Gastroesophageal sphincter (tissue), 4 donors: ENCODE data around the gene SCO2. TPM values are rescaled to one million over a fixed set of nuclear protein-coding genes. Genes with fewer than 3 reads are reported as not detected.

Source experiments
- ATAC-seq: fragments of 150-250 bp; one replicate; pipeline ENCODE4 v1.9.1; 2016; ENCODE audit warnings: mild to moderate bottlenecking, moderate library complexity
- H3K27ac ChIP-seq, 4 donors: fragments of 200-600 bp; sonication (generic) in 3 of 4; 1 replicate in 3 of 4; 2 replicates in 1 of 4; pipeline ENCODE4 v1.5.1; 2016 to 2019
- H3K27me3 ChIP-seq: fragments of 200-600 bp; sonication (generic); one replicate; pipeline ENCODE4 v1.5.1; 2019
- H3K36me3 ChIP-seq, 2 donors: fragments of 200-600 bp; sonication (generic); one replicate each; pipeline ENCODE4 v1.5.1; 2019; ENCODE audit warnings: control low read depth in 1 of 2
- H3K4me1 ChIP-seq, 3 donors: fragments of 200-600 bp; sonication (generic); 1 replicate in 2 of 3; 2 replicates in 1 of 3; pipeline ENCODE4 v1.5.1; 2016 to 2019; ENCODE audit warnings: control low read depth in 2 of 3
- H3K4me3 ChIP-seq, 2 donors: fragments of 200-600 bp; sonication (generic); one replicate each; pipeline ENCODE4 v1.5.1; 2019; ENCODE audit warnings: mild to moderate bottlenecking in 1 of 2, moderate library complexity in 1 of 2
- H3K9me3 ChIP-seq, 3 donors: fragments of 200-600 bp; sonication (generic); one replicate each; pipeline ENCODE4 v1.5.1; 2017 to 2019; ENCODE audit warnings: control low read depth in 2 of 3
- CTCF ChIP-seq, 4 experiments: fragments of 200-600 bp in 2 of 4; fragments of 450-650 bp in 2 of 4; sonication (generic) in 1 of 4; IDR thresholded peaks; one replicate each; pipeline ENCODE4 v1.5.1; 2017 to 2019; ENCODE audit warnings: antibody characterized with exemption in 4 of 4, mild to moderate bottlenecking in 2 of 4, moderate library complexity in 2 of 4
- EP300 ChIP-seq: sonication (generic); formaldehyde crosslinking; IDR thresholded peaks from one replicate; pipeline ENCODE4 v1.6.1; 2017; ENCODE audit warnings: antibody characterized with exemption, mild to moderate bottlenecking
- POLR2A ChIP-seq, 2 donors: fragments of 450-650 bp; IDR thresholded peaks; one replicate each; pipeline ENCODE4 v1.6.1; 2017; ENCODE audit warnings: antibody characterized with exemption in 2 of 2, mild to moderate bottlenecking in 2 of 2, moderate library complexity in 1 of 2
- POLR2AphosphoS5 ChIP-seq: sonication (generic); formaldehyde crosslinking; IDR thresholded peaks from one replicate; pipeline ENCODE4 v1.6.1; 2017; ENCODE audit warnings: antibody characterized with exemption
- WGBS, 2 donors: methylation state at CpG; one replicate each; pipeline ENCODE4 v1.1.5; 2018; ENCODE audit warnings: low coverage in 1 of 2; 5-methylcytosine and 5-hydroxymethylcytosine counted together
- total RNA-seq, 4 donors: library from RNA; depleted of rRNA; stranded (reverse); fragments of >200 nt; gene quantifications; one replicate each; pipeline ENCODE4 v1.1.0, GENCODE V29; 2016

SCO2 gene, protein sequence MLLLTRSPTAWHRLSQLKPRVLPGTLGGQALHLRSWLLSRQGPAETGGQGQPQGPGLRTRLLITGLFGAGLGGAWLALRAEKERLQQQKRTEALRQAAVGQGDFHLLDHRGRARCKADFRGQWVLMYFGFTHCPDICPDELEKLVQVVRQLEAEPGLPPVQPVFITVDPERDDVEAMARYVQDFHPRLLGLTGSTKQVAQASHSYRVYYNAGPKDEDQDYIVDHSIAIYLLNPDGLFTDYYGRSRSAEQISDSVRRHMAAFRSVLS
- 1 to 10 TPM in 2 of 4 donors, not detected in 2; 1.2 to 1.8 TPM for total RNA-seq

- H3K27ac ChIP-seq: peak within 1 kb of the TSS; percentile 51 to 93 (median 89)
- ATAC-seq: peak; percentile 79
- H3K36me3 ChIP-seq: peaks cover 0 to 40% of the 10 kb centered on the region in 2 donors
- H3K4me3 ChIP-seq: peak within 1 kb of the TSS; percentile 47 to 63
- H3K4me1 ChIP-seq: peaks cover 0 to 61% (median 22%) of the 10 kb centered on the region in 3 donors
- TF ChIP-seq POLR2A (IDR thresholded peaks at IDR 0.05) (peak; percentile 67 to 74), POLR2AphosphoS5 (peak; percentile 81), EP300 (no peak), CTCF (IDR thresholded peaks at IDR 0.05) (peak in 3 of 4 experiments; percentile 60 to 63 (median 61))
- peaks cover 13% of the 10 kb centered on the region for H3K27me3 ChIP-seq
- no peaks in the 10 kb centered on the region for H3K9me3 ChIP-seq
- no CpG with 5 or more reads among the region's 84 CpGs for WGBS, 2 donors
Observed at GRCh38 chr22:50525104-50525857, at the start of gene SCO2. SCO2 (minus strand) TSS chr22:50525598; CDS start chr22:50524411, 1,187 bp downstream.

GRCh38 chr22:50574383-50574755, 49.0 kb upstream of the SCO2 start:
- no peak overlapping the region for H3K4me3 ChIP-seq
- no peaks in the 10 kb centered on the region for H3K9me3 ChIP-seq
- WGBS, 2 donors: 96 to 100% methylated on average over 1 to 4 of the region's 11 CpGs
- H3K4me1 ChIP-seq: peaks cover 0 to 25% (median 14%) of the 10 kb centered on the region in 3 donors
- no peak for ATAC-seq
- TF ChIP-seq CTCF (IDR thresholded peaks at IDR 0.05) (no peak), EP300 (no peak), POLR2A (IDR thresholded peaks at IDR 0.05) (no peak), POLR2AphosphoS5 (no peak)
- peaks cover 0 to 58% of the 10 kb centered on the region in 2 donors for H3K36me3 ChIP-seq
- H3K27me3 ChIP-seq: peaks cover 4% of the 10 kb centered on the region
- H3K27ac ChIP-seq: no peak overlapping the region

GRCh38 chr22:50573491-50574382, 48.3 kb upstream of the SCO2 start:
- no peak for TF ChIP-seq CTCF (IDR thresholded peaks at IDR 0.05)
- TF ChIP-seq EP300: no peak
- TF ChIP-seq POLR2A (IDR thresholded peaks at IDR 0.05): no peak
- TF ChIP-seq POLR2AphosphoS5: no peak
- 84% methylated on average over 6 of the region's 26 CpGs; no CpG with 5 or more reads in 1 of the 2 donors for WGBS, 2 donors
- H3K27ac ChIP-seq: no peak overlapping the region
- peaks cover 0 to 19% (median 8%) of the 10 kb centered on the region in 3 donors for H3K4me1 ChIP-seq
- H3K4me3 ChIP-seq: no peak overlapping the region
- peaks cover 0 to 64% of the 10 kb centered on the region in 2 donors for H3K36me3 ChIP-seq
- H3K27me3 ChIP-seq: peaks cover 4% of the 10 kb centered on the region
- no peaks in the 10 kb centered on the region for H3K9me3 ChIP-seq
- ATAC-seq: no peak

DNA sequence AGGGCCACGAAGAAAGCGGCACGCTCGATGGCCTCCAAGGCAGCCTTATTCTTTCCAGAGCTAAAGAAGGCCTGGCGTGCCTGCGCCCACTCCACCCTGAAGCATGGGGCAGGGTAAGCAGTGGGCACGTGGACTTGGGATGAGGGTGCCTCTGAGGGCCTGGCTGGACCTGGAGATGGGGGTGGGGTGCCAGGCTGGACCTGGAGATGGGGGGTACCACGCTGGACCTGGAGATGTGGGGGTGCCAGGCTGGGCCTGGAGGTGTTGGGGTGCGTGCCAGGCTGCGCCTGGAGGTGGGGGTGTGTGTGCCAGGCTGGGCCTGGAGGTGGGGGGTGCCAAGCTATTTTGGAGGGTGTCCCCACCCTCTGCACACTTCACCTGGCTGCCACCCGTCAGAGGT, 47.6 kb upstream of the SCO2 start:
- TF ChIP-seq EP300 (no peak), POLR2AphosphoS5 (no peak), CTCF (IDR thresholded peaks at IDR 0.05) (no peak), POLR2A (IDR thresholded peaks at IDR 0.05) (no peak)
- peaks cover 0 to 72% of the 10 kb centered on the region in 2 donors for H3K36me3 ChIP-seq

More for the DNA sequence above, 47.6 kb upstream of the SCO2 start:
- Histone ChIP-seq H3K27ac (no peak overlapping the region), H3K9me3 (no peaks in the 10 kb centered on the region), H3K27me3 (peaks cover 2% of the 10 kb centered on the region), H3K4me1 (peaks cover 0 to 11% (median under 1%) of the 10 kb centered on the region in 3 donors), H3K4me3 (no peak overlapping the region)
- ATAC-seq: no peak
- no CpG with 5 or more reads among the region's 11 CpGs for WGBS, 2 donors
